ENCODE results near the gene MATN3.

The MATN3 gene

DNA sequence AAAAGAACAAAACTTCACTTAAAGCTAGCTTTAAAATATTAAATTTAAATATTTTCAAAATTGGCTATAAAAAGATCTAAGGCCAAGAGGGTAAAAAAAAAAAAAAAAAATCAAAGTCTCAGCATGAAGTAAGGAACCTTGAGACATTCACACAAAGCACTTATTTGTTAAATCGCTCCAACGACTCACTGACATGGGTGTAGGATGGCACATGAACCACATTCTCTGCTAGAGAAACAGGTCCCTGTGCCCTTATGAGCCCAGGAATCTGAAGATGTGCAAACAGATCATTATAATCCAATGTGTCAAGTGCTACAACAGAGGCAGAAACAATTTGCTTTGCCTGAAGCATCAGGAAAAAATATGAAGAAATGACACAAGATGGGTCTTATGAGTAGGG, 25.2 kb upstream of the MATN3 start:
- DNase-seq (ENCODE audit: low read depth), result no peak

DNA sequence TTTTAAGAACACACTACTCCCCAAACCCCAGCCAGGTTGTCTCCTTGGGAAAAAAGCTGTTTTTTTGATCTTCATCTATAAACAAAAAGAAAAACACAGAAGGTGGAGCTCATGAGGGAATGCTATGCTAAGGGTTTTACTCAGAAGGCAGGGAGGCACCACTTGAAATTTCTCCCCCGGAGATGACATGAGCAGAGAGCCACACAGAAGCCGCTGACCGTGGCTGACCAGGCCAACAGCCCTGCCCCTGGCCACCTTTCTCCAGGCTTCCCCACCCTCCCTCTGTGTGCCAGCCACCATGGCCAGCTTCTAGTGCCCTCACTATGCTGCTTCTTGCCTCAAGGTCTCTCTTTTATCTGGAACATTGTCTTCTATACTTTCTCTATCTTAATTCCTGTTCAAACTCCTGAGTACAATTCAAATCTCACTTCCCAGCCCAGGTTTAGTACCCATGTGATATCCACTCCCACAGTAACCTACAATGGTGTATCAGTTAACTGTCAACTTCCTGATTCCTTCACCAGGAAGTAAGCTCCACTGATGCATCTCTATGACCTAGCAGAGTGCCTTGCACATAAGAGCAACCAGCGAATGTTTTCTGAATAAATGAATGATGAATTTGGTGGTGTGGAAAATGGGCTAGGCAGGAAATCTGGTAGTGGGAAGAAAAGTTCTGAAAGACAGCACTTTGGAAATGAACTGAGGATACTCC, 23.6 kb upstream of the MATN3 start:
- no peak for DNase-seq (ENCODE audit: low read depth)

DNA sequence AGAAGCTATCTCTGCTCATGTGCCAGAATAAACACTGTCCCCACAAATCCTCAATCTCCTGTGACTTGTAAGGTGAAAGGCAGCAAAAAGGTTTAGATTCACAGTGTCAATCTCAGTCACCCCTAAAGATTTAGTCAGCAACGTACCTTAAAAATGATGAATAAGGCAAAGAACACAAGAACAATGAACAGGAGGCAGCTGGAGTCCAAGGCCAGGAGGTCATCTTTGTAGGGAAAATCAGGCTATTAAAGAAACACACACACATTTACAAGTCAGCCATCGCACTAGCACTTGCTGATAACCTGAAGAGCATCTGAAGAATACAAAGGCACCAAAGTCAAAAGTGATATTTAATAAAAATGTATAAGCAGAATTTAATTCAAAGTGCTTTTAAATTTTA, 22.4 kb upstream of the MATN3 start:
- no peak for DNase-seq (ENCODE audit: low read depth)

DNA sequence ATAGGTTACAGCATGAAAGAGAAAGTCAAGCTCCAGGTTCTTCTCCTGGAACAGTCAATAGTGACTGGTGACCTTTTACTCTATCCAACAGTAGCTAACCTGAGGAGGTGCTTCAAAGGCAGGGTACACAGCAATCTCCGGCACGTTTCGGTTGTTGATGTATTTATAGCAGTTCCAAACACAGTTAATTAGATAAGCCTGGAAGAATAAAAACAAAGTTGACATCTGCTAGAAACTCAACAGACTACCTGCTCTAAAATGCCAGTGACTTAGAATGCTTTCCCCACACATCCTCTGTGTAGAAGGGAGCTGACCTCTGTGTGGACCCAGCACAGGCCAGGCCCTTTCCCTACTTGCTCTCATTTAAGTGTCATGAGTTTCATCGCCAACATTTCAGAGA, 21.8 kb upstream of the MATN3 start:
- no peak for DNase-seq (ENCODE audit: low read depth)

DNA sequence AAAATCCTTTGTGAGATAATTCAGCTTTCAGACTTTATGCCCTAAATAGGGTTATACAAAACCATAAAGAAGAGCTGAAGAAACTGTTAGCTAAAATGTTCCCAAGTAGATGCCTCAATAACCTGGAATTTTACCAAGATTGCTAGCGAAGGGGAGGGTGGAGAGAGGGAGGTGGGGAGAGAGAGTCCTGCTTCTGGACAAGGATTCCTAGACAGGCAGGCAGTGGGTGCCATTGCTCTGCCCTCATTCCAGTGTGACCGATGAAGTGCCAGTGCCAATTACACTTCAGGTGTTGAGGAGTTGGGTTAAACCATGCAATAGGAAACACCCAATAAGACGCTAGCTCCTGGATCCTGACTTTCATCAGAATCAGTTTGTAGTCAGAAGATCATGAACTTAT, 20.9 kb upstream of the MATN3 start:
- DNase-seq (ENCODE audit: low read depth), result no peak

DNA sequence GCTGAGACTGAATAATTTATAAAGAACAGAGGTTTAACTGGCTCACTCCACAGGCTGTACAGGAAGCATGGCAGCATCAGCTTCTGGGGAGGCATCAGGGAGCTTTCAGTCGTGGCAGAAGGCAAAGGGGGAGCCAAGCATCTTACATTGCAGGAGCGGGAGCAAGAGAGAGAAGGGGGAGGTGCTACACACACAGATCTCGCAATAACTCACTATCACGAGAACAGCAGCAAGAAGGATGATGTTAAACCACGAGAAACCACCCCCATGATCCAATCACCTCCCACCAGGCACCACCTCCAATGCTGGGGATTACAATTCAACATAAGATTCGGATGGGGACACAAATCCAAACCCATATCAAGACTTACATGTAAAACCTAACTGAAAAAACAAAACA, 17.8 kb upstream of the MATN3 start:
- no peak for DNase-seq (ENCODE audit: low read depth)

DNA sequence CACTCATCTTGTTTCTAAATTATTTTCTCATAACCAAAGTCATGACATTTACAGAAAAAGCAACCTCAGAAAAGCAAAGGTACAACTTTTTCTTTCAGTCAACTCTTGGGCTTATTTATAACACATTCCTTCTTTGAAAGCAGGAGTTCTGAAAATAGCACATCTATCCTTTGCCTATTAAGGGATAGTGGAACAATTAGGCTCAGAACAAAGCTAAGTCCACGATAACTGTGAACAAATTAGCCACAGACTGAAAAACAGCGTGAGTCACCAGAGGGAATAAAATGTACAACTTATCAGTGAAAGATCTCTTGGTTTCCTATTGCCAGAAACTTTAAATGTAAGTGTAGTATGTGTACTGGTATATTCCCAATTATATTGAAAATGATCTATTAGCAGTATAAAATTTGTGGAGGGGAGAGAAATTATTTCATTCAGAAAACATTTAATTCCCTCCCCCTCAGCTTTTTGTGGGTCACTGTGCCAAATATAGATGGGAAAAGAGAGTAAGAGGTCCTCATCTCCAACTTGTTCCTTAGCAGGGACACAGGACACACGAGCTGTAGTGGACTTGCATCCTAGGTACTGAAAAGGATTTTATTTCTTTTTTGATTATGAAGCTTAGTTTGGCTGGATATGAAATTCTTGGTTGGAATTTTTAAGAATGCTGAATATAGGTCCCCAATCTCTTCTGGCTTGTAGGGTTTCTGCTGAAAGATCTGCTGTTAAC, 15.4 kb upstream of the MATN3 start:
- no peak for DNase-seq (ENCODE audit: low read depth)

DNA sequence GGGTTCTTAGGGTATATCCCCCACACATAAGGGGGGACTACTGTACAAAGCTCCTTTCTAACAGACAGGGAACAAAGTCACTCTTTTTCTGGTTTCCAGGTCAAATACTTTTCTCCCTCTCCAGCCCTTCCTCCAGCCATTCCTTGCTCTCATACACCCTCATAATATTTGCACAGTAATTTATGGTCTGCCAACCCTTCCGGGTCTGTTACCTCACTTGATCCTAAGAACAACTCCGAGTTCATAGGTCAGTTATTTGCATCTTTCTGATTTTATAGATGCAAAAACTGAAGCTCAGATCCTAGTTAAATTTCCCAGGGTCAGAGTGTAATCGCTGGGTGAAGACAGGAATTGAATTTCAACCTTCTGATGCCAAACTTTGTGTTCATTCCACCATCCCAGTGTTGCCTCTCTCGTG, 14.8 kb upstream of the MATN3 start:
- DNase-seq (ENCODE audit: low read depth), result no peak

DNA sequence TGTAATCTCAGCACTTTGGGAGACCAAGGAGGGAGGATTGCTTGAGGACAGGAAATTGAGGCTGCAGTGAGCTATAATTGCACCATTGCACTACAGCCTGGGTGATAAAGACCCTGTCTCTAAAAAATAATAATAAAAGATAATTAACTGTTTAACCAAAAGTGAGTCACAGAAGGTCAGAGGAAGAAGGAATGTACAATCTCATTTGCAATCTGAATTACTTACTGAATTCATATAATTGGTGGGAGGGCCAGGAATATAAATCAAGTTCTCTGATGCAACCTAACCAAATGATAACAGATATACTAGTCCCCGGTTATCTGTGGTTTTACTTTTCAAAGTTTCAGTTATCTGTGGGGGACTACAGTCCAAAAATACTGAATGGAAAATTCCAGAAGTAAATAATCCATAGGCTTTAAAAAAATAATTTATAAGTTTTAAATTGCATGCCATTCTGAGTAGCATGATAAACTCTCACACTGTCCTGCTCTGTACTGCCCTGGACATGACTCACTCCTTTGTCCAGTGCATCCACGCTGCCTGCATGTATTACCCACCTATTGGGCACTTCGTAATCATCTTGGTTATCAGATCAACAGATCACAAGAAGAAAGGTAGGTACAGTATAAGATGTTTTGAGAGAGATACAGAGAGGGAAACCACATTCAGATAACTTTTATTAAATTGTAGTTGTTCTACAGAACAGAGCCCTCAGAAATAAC, 12.8 kb upstream of the MATN3 start:
- no peak for DNase-seq (ENCODE audit: low read depth)

DNA sequence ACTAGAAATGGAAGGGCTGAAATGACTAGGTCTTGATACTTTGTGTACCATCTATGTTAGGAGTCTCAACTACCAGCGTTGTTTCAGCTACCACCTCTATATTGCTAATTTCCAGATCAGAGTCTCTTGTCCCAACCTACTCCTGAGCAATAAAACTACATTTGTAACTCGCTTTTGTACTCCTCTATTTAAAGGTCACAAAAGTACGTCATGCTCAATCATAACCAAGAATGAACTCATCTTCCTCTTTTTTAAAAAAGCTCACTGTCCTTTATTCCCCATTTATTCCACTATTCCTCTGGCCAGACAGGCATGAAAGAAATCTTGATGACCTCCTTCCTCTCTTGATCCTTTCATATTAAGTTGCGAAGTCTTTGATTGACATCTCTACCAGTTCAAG, 11.2 kb upstream of the MATN3 start:
- no peak for DNase-seq (ENCODE audit: low read depth)

DNA sequence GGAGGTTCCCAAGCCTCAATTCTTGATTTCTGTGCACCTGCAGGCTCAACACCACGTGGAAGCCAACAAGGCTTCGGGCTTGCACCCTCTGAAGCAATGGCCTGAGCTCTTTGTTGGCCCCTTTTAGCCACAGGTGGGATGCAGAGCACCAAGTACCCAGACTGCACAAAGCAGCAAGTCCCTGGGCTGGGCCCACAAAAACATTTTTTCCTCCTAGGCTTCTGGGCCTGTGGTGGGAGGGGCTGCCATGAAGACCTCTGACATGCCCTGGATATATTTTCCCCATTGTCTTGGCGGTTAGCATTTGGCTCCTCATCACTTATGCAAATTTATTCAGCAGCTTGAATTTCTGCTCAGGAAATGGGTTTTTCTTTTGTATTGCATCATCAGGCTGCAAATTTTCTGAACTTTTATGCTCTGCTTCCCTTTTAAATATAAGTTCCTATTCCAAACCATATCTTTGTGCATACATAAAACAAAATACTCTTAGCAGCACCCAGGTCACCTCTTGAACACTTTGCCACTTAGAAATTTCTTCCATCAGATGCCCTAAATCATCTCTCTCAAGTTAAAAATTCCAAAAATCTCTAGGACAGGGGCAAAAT, 9.0 kb upstream of the MATN3 start:
- DNase-seq (ENCODE audit: low read depth), result no peak

DNA sequence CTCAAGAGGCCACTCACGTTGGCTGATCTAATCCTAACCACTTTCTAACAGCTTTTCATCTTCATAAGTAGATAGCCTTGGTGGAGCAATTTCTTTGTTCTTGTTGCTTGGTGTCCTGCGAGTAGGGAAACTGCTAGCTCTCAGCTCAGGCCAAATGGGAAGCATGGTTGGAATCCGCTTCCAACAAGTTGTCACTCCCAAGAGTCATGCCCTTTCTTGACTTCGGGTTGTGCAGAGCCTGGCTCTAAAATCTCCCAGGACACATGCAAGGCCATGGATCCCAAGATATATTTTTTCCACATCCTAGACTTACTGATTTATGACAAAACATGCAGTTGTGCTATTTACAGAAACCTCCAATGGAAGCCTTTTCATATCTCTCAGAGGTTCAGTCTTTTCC, 7.3 kb upstream of the MATN3 start:
- no peak for DNase-seq (ENCODE audit: low read depth)

DNA sequence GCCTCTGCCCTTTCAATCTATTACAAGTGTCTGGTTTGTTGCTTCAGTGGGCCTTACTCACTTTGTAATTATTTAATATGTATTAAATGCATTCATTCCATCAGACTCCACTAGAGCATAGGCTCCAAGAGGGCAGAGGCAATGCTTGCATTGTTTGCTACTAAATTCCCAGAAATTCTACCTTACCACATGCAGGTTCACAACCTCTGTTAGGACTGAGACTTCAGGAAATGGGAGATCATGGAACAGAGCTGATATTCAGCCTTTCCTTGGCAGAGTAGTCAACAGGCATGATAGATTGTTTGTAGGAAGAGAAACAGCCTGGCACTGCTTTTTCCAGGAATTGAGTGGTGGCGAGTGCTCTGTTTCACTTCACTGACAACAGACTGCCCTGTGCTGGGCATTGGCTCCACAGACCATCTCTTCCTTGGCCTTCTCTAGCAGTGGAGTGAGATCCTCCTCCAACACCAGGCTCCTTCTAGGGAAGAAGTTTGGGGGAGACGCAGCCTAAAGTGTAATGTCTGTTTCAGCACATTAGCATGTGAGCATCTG, 6.2 kb upstream of the MATN3 start:
- no peak for DNase-seq (ENCODE audit: low read depth)

DNA sequence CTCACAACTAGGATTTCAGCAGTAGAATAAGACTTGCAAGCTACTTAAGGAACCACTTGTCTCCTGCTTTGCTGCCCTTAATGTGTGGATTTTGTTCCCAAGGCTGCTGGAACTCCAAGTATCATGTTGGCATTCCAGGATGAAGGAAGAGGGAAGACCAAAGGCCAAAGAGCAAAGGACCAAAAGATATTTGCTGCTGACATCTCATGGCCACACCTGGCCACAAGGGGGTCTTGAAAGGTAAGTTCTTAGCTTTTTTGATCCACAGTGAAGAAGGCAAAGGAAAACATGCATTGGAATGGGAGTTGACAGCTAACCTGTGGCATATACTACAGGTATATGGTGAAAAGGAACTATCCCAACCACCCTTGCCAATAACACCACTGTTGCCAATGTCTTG, 3.9 kb upstream of the MATN3 start:
- no peak for DNase-seq (ENCODE audit: low read depth)

DNA sequence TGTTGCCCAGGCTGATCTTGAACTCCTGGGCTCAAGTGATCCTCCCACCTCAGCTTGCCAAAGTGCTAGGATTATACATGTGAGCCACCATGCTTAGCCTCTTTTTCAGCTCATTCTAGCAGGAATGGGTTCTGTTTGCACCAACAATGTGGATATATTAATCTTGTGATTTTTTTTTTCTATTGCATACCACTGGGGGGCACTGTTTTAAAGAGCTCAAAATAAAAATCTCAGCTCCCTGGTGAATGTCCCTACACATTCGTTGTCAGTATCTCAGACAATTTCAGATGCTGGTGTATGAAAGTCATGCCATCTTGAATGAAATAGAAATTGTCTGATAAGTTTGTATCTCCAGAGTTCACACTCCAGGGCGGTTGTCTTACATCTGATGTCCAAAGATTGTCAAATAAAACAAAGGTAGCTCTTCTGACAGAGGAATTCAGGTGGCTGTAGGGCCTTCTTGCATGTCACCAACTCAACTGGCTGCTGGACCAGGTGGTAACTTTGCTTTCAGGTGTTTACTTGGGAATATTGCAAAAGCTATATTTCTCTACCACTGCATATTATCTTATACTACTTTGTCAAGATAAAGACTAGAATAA, 3.1 kb upstream of the MATN3 start:
- peak; percentile 30 for DNase-seq (ENCODE audit: low read depth)

DNA sequence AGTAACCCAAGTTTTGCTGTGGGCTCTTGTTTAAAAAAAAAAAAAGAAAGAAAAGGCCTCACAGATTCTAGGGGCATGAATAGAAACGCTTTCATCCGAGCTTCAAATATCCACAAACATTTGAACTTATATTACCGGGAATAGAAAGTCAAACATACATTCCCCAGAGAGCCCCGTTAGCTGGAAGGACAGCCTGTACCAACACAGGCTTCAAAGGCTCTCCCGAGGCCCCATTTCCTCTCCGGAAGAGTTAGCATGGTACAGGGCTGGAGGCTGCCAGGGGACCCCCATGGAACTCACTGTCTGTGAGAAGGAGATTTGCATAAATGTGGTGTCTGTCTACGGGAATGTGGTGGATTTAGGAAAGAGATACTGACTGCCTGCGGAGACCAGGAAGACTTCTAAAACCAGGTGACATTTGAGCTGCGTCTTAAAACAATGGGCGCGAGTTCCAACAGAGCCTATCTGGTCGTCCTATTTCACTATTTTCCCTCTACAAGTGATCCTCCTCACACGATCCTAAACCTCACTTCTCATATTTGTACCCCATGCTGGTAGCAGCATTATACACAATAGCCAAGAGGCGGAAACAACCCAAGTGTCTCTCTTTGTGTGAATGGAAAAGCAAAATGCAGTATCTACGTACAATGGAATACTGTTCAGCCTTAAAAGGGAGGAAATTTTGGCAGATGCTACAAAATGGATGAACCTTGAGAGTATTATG, 820 bp upstream of the MATN3 start:
- DNase-seq (ENCODE audit: low read depth), result no peak

DNA sequence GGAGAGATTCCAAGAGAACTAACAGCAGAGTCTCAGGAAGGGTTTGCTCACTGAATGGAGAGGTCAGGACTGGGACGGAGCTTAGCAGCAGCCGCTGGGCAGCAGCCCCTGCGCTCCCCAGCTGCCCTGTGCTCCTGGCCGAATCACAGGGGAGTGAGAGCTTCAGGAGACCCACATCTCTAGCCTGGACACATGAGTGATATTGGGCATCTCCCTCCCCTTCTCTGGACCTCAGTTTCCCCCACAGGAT, 511 bp downstream of the MATN3 start:
- no peak for DNase-seq (ENCODE audit: low read depth)

DNA sequence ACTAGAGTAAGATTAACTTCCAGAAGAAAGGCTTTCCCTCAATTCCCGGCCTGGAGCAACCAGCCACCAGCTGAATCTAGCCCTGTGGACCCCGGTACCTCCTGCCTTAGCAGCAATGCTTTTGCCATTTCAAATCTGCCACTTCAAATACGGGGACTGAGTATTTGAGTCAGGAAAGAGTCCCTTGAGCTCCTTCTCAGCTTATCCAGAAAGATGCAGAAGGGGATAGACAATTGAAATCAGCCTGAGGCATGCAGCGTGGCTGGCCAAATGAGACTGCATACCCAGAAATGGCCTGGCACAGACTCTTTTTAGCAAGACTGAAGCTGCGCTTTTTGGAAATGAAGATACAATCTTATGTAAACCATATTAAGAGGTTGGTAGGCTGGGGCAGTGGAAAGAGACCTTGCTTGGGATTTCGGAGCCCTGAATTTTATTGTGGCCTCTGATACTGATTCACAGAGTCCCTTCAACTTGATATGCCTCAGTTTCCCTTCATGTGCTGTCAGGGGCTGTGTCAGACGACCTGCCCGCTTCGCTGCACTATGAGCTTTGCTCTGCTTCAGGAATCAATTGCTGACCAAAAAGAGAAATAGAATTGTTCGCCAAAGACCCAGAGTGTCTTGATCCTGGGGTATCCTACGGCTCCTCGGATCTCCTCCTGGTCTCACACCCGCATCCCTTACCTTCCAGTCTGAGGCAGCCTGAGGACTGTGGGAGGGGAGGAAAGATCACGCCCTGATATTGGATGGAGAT, 1.0 kb downstream of the MATN3 start:
- DNase-seq (ENCODE audit: low read depth), result no peak

DNA sequence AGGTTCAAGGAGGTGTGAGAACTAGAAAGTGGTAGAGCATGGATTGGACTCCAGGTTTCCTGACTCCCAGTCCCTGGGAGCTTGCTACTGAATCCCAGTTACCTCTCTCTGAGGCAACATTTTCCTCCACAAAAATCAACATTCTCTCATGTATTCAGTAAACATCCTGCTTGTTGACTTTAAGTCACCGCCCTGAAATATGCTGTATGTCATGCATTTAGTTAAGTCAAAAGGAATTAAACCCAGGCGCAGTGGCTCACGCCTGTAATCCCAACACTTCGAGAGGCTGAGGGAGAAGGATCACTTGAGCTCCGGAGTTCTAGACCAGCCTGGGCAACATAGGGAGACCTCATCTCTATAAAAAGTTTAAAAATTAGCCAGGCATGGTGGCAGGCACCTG, 3.8 kb downstream of the MATN3 start:
- DNase-seq (ENCODE audit: low read depth), result no peak

DNA sequence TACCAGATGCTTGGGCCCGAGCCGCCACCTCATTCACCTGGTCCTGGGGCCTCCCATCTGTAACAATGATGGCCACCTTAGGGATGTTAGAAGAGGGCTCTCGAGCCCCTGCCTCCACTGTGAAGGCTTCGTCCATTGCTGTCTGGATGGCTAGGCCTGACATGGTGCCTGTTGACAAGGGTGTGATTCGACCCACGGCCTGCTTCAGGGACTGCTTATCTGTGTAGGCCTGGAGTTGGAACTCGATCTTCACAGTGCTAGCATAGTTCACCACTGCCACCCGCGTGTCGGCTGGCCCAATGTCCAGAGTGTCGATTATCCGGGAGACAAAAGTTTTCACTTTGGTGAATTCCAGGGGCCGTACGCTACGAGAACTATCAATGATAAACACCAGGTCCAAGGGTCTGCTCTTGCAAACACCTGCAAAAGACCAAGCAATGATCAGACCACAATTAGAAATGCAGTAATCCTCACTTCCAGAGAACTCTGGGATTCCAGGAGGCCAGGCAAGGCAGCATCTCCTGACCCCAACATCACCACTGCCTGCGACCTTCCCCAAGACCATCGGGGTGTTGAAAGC, 6.5 kb downstream of the MATN3 start:
- DNase-seq (ENCODE audit: low read depth), result no peak

Measured in HS-27A (cell line).